Esophagus muscularis mucosa (tissue), 4 donors: Measurements from ENCODE around the gene DIPK1A. TPM values are rescaled to one million over a fixed set of nuclear protein-coding genes. Genes with fewer than 3 reads are reported as not detected.
A peak's percentile ranks its signal among the peaks of the same experiment; 100 is the strongest.

Experiments used
- DNase-seq: peaks from one replicate; pipeline ENCODE4 v3.0.0-alpha.2; 2017; ENCODE audit errors: extremely low spot score
- H3K27ac ChIP-seq, 4 donors: fragments of 200-600 bp; sonication (generic); replicated peaks in 1 of 4; 1 replicate in 3 of 4; 2 replicates in 1 of 4; pipeline ENCODE4 v1.5.1; 2016 to 2019; ENCODE audit warnings: mild to moderate bottlenecking in 1 of 4
- H3K27me3 ChIP-seq, 4 donors: fragments of 200-600 bp; sonication (generic); one replicate each; pipeline versions ENCODE4 v1.5.1 to v1.6.0; 2016 to 2019
- H3K36me3 ChIP-seq, 4 donors: fragments of 200-600 bp; sonication (generic); one replicate each; pipeline ENCODE4 v1.5.1; 2016 to 2019
- H3K4me1 ChIP-seq, 4 donors: fragments of 200-600 bp; sonication (generic); one replicate each; pipeline ENCODE4 v1.5.1; 2016 to 2019
- H3K4me3 ChIP-seq, 4 donors: fragments of 200-600 bp; sonication (generic); 1 replicate in 2 of 4; 2 replicates in 2 of 4; pipeline ENCODE4 v1.5.1; 2016 to 2019; ENCODE audit warnings: mild to moderate bottlenecking in 4 of 4, moderate library complexity in 1 of 4
- H3K9me3 ChIP-seq, 4 donors: fragments of 200-600 bp; sonication (generic); 1 replicate in 3 of 4; 2 replicates in 1 of 4; pipeline ENCODE4 v1.5.1; 2016 to 2019
- CTCF ChIP-seq, 3 experiments: fragments of 200-600 bp in 2 of 3; fragments of 450-650 bp in 1 of 3; sonication (generic) in 2 of 3; IDR thresholded peaks; one replicate each; pipeline ENCODE4 v1.5.1; 2017 to 2019; ENCODE audit warnings: antibody characterized with exemption in 3 of 3, mild to moderate bottlenecking in 2 of 3, moderate library complexity in 1 of 3
- EP300 ChIP-seq: sonication (generic); formaldehyde crosslinking; IDR thresholded peaks from one replicate; pipeline ENCODE4 v1.6.1; 2017; ENCODE audit warnings: antibody characterized with exemption
- POLR2A ChIP-seq: fragments of 450-650 bp; IDR thresholded peaks from one replicate; pipeline ENCODE4 v1.6.1; 2017; ENCODE audit warnings: antibody characterized with exemption, moderate library complexity, mild to moderate bottlenecking, low read depth
- POLR2AphosphoS5 ChIP-seq, 2 donors: sonication (generic); formaldehyde crosslinking; IDR thresholded peaks; one replicate each; pipeline ENCODE4 v1.6.1; 2017; ENCODE audit warnings: antibody characterized with exemption in 2 of 2
- WGBS: methylation state at CpG from one replicate; pipeline ENCODE4 v1.1.5; 2018; 5-methylcytosine and 5-hydroxymethylcytosine counted together
- intact Hi-C: fragments of 100-400 bp; cut with DNase I; formaldehyde crosslinking; loops from one replicate; pipeline ENCODE4 v1.15.1; 2023
- total RNA-seq, 4 donors: library from RNA; depleted of rRNA; stranded (reverse); fragments of >200 nt; gene quantifications; one replicate each; pipeline versions ENCODE4 v1.1.0 to v1.2.1, GENCODE V29; 2016

The DIPK1A gene
- total RNA-seq, 4 donors from 2014 or later = 21.5 to 35.3 (median 32.7) TPM

- Histone ChIP-seq H3K27me3 (no peaks in the 10 kb centered on the region), H3K4me1 (peaks cover 0 to 10% (median 6%) of the 10 kb centered on the region in 4 donors), H3K36me3 (no peaks in the 10 kb centered on the region), H3K4me3 (no peak overlapping the region), H3K27ac (no peak overlapping the region), H3K9me3 (no peaks in the 10 kb centered on the region)
- intact Hi-C loops = no loop called here
- no peak for DNase-seq
- TF ChIP-seq CTCF (IDR thresholded peaks at IDR 0.05) (no peak), EP300 (no peak), POLR2A (no peak), POLR2AphosphoS5 (IDR thresholded peaks at IDR 0.05) (no peak)
Measured at GRCh38 chr1:92808381-92808780, 152.9 kb downstream of the DIPK1A start.

GRCh38 chr1:92805216-92805615 lies 156.0 kb downstream of the DIPK1A start:
- H3K4me3 ChIP-seq = no peak overlapping the region
- peaks cover 0 to 10% (median 6%) of the 10 kb centered on the region in 4 donors for H3K4me1 ChIP-seq
- DNase-seq = no peak
- TF ChIP-seq CTCF (IDR thresholded peaks at IDR 0.05) = no peak
- no peak for TF ChIP-seq POLR2AphosphoS5 (IDR thresholded peaks at IDR 0.05)
- TF ChIP-seq POLR2A = no peak
- no peak for TF ChIP-seq EP300
- WGBS = 88% methylated on average over 1 of the region's 1 CpG
- intact Hi-C loops = no loop called here
- no peaks in the 10 kb centered on the region for H3K27me3 ChIP-seq
- no peaks in the 10 kb centered on the region for H3K9me3 ChIP-seq
- peak overlapping the region in 1 of 4 donors; percentile 14 for H3K27ac ChIP-seq
- no peaks in the 10 kb centered on the region for H3K36me3 ChIP-seq

GRCh38 chr1:92804721-92805201 lies 156.5 kb downstream of the DIPK1A start:
- H3K36me3 ChIP-seq = no peaks in the 10 kb centered on the region
- no peak for DNase-seq
- WGBS = 28% methylated on average over 7 of the region's 7 CpGs
- peak overlapping the region in 1 of 4 donors; percentile 14 for H3K27ac ChIP-seq
- no peaks in the 10 kb centered on the region for H3K9me3 ChIP-seq
- H3K4me1 ChIP-seq = peaks cover 0 to 10% (median 6%) of the 10 kb centered on the region in 4 donors
- no peaks in the 10 kb centered on the region for H3K27me3 ChIP-seq
- TF ChIP-seq POLR2A = no peak
- TF ChIP-seq POLR2AphosphoS5 (IDR thresholded peaks at IDR 0.05) = no peak
- TF ChIP-seq EP300 = no peak
- no peak for TF ChIP-seq CTCF (IDR thresholded peaks at IDR 0.05)
- H3K4me3 ChIP-seq = no peak overlapping the region
- intact Hi-C loops = no loop called here

- Histone ChIP-seq H3K27ac (no peak overlapping the region), H3K9me3 (no peaks in the 10 kb centered on the region), H3K27me3 (no peaks in the 10 kb centered on the region), H3K4me3 (no peak overlapping the region), H3K36me3 (no peaks in the 10 kb centered on the region), H3K4me1 (peaks cover 0 to 10% (median 6%) of the 10 kb centered on the region in 4 donors)
- no peak for DNase-seq
- 96% methylated on average over 7 of the region's 7 CpGs for WGBS
- TF ChIP-seq CTCF (IDR thresholded peaks at IDR 0.05) (no peak), EP300 (no peak), POLR2A (no peak), POLR2AphosphoS5 (IDR thresholded peaks at IDR 0.05) (no peak)
- intact Hi-C loops = no loop called here
Measured at GRCh38 chr1:92803140-92803887, 157.9 kb downstream of the DIPK1A start.

GRCh38 chr1:92797961-92798360 lies 163.3 kb downstream of the DIPK1A start:
- Histone ChIP-seq H3K4me1 (peaks cover 0 to 3% (median 0%) of the 10 kb centered on the region in 4 donors), H3K36me3 (no peaks in the 10 kb centered on the region), H3K27ac (no peak overlapping the region), H3K27me3 (no peaks in the 10 kb centered on the region), H3K9me3 (no peaks in the 10 kb centered on the region), H3K4me3 (no peak overlapping the region)
- intact Hi-C loops = no loop called here
- 52% methylated on average over 1 of the region's 1 CpG for WGBS
- TF ChIP-seq POLR2AphosphoS5 (IDR thresholded peaks at IDR 0.05) = no peak
- TF ChIP-seq CTCF (IDR thresholded peaks at IDR 0.05) = no peak
- TF ChIP-seq EP300 = no peak
- TF ChIP-seq POLR2A = no peak
- DNase-seq = no peak
